DOHH2 (cell line): ENCODE measurements around the gene ATAD2B.

Source experiments
- EZH2phosphoT487 ChIP-seq: fragments of 200-600 bp; sonication (generic); IDR thresholded peaks from 2 replicates; pipeline ENCODE4 v1.6.1; 2017; ENCODE audit warnings: borderline replicate concordance, mild to moderate bottlenecking, antibody characterized with exemption, low read length, moderate library complexity, mixed read lengths
- TF ChIP-seq, protein P1 (sequence below): fragments of 200-600 bp; sonication (generic); IDR thresholded peaks from one replicate; pipeline ENCODE4 v1.5.1; 2014; ENCODE audit warnings: antibody characterized with exemption, mild to moderate bottlenecking, low read depth, low read length; ENCODE audit not compliant: poor library complexity, severe bottlenecking

DNA sequence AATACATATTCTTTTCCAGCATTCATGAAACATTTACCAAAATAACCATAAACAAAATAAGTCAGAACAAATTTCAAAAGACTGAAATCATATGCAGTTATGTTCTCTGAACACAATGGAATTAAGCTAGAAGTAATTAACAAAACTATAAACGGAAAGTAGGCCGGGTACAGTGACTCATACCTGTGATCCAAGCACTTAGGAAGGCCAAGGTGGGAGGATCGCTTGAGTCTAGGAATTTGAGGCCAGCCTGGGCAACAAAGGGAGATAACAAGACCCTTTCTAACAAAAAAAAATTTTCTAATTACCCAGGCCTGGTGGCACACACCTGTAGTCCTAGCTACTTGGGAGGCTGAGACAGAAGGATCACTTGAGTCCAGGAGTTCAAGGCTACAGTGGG is 14.9 kb downstream of the ATAD2B start:
- TF ChIP-seq, protein P1, sequence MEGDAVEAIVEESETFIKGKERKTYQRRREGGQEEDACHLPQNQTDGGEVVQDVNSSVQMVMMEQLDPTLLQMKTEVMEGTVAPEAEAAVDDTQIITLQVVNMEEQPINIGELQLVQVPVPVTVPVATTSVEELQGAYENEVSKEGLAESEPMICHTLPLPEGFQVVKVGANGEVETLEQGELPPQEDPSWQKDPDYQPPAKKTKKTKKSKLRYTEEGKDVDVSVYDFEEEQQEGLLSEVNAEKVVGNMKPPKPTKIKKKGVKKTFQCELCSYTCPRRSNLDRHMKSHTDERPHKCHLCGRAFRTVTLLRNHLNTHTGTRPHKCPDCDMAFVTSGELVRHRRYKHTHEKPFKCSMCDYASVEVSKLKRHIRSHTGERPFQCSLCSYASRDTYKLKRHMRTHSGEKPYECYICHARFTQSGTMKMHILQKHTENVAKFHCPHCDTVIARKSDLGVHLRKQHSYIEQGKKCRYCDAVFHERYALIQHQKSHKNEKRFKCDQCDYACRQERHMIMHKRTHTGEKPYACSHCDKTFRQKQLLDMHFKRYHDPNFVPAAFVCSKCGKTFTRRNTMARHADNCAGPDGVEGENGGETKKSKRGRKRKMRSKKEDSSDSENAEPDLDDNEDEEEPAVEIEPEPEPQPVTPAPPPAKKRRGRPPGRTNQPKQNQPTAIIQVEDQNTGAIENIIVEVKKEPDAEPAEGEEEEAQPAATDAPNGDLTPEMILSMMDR = no peak
- TF ChIP-seq EZH2phosphoT487 = no peak
